Endothelial cell of umbilical vein (primary cell): ENCODE data around the gene DCDC2B. TPM values are rescaled to one million over a fixed set of nuclear protein-coding genes. Genes with fewer than 3 reads are reported as not detected.

Experiments used
- BruUV-seq: library from RNA; stranded (reverse); fragments of 400-500 nt; replicated peaks from 2 replicates; lab custom pipeline; 2021; lab: Mats Ljungman, UMichigan
- CTCF ChIA-PET: fragments of 300-600, 350-600 bp; sonication (Branson Sonifier 250); formaldehyde crosslinking; loops from one replicate; lab custom pipeline; 2021; ENCODE audit warnings: antibody characterized with exemption, inconsistent platforms; lab: Charles Lee
- POLR2A ChIA-PET: fragments of 300-600, 350-600 bp; sonication (Branson Sonifier 250); formaldehyde crosslinking; loops from one replicate; lab custom pipeline; 2021; ENCODE audit warnings: antibody characterized with exemption, inconsistent platforms; lab: Charles Lee
- DNase-seq: peaks from one replicate; pipeline ENCODE4 v3.0.0-alpha.2; 2011; ENCODE audit warnings: low read depth, low spot score
- FAIRE-seq: peaks from 2 replicates; lab custom pipeline; 2011; peaks lifted over from hg19 to GRCh38; lab: Jason Lieb, UNC
- H2AFZ ChIP-seq: 2 replicates; pipeline ENCODE4 v1.6.0; 2012; ENCODE audit warnings: low read depth, low read length, control low read depth, inconsistent platforms
- H3K27ac ChIP-seq: 2 replicates; pipeline ENCODE4 v1.5.1; 2011; ENCODE audit warnings: low read depth, mild to moderate bottlenecking, control low read depth, low read length, moderate library complexity; ENCODE audit not compliant: insufficient read depth
- H3K27me3 ChIP-seq, 2 experiments: 2 replicates each; pipeline versions ENCODE4 v1.6.0 to v1.6.1; 2011; ENCODE audit warnings: low read length in 2 of 2, mixed read lengths in 1 of 2; ENCODE audit not compliant: control insufficient read depth in 2 of 2, insufficient read depth in 2 of 2
- H3K36me3 ChIP-seq, 2 experiments: 2 replicates in 1 of 2; 3 replicates in 1 of 2; pipeline ENCODE4 v1.5.1; 2011; ENCODE audit warnings: low read length in 2 of 2, mild to moderate bottlenecking in 1 of 2, moderate library complexity in 1 of 2; ENCODE audit not compliant: control insufficient read depth in 2 of 2, insufficient read depth in 2 of 2; ENCODE audit errors: extremely low read depth in 1 of 2
- H3K4me1 ChIP-seq: 3 replicates; pipeline ENCODE4 v1.5.1; 2011; ENCODE audit warnings: mild to moderate bottlenecking, low read length; ENCODE audit not compliant: control insufficient read depth, insufficient read depth; ENCODE audit errors: extremely low read depth
- H3K4me2 ChIP-seq: 2 replicates; pipeline ENCODE4 v1.6.1; 2011; ENCODE audit warnings: low read length, control low read depth, mixed read lengths; ENCODE audit not compliant: insufficient read depth
- H3K4me3 ChIP-seq, 3 experiments: fragments of 200-600 bp in 1 of 3; sonication (generic), shearing (Covaris generic) in 1 of 3; replicated peaks in 1 of 3; 2 replicates each; pipeline ENCODE4 v1.5.1; 2011 to 2016; ENCODE audit warnings: control low read depth in 3 of 3, low read length in 3 of 3, mild to moderate bottlenecking in 2 of 3, inconsistent platforms in 1 of 3, low read depth in 1 of 3, moderate library complexity in 1 of 3; ENCODE audit not compliant: insufficient read depth in 1 of 3
- H3K79me2 ChIP-seq: 2 replicates; pipeline ENCODE4 v1.6.0; 2012; ENCODE audit warnings: low read length, inconsistent platforms; ENCODE audit not compliant: control insufficient read depth, insufficient read depth
- H3K9ac ChIP-seq: replicated peaks from 2 replicates; pipeline ENCODE3; 2011; ENCODE audit warnings: low read length, control low read depth; ENCODE audit not compliant: insufficient read depth; ENCODE audit errors: extremely low read depth
- H3K9me1 ChIP-seq: replicated peaks from 3 replicates; pipeline ENCODE4 v1.6.0; 2011; ENCODE audit warnings: mild to moderate bottlenecking, low read length; ENCODE audit not compliant: control insufficient read depth, insufficient read depth; ENCODE audit errors: extremely low read depth
- H3K9me3 ChIP-seq: replicated peaks from 2 replicates; pipeline ENCODE4 v1.5.1; 2012; ENCODE audit warnings: low read length, inconsistent platforms; ENCODE audit not compliant: control insufficient read depth, insufficient read depth
- H4K20me1 ChIP-seq: replicated peaks from 2 replicates; pipeline ENCODE3; 2011; ENCODE audit warnings: mild to moderate bottlenecking, low read length; ENCODE audit not compliant: control insufficient read depth, insufficient read depth; ENCODE audit errors: extremely low read depth
- CTCF ChIP-seq, 2 donors: IDR thresholded peaks; 1 replicate in 1 of 2; 2 replicates in 1 of 2; pipeline ENCODE4 v1.5.1; 2011; ENCODE audit warnings: low read length in 2 of 2, mild to moderate bottlenecking in 2 of 2, moderate library complexity in 2 of 2, control low read depth in 1 of 2, inconsistent platforms in 1 of 2, low read depth in 1 of 2; ENCODE audit not compliant: insufficient read depth in 1 of 2; ENCODE audit errors: extremely low read depth in 1 of 2
- EZH2 ChIP-seq: IDR thresholded peaks from 2 replicates; pipeline ENCODE4 v1.6.1; 2012; ENCODE audit warnings: borderline replicate concordance, low read depth, mild to moderate bottlenecking, moderate library complexity, low read length, inconsistent platforms; ENCODE audit not compliant: severe bottlenecking
- FOS ChIP-seq: IDR thresholded peaks from 2 replicates; pipeline ENCODE4 v1.6.1; 2011; ENCODE audit warnings: mild to moderate bottlenecking, low read length, moderate library complexity, borderline replicate concordance; ENCODE audit not compliant: insufficient read depth
- JUN ChIP-seq: IDR thresholded peaks from 2 replicates; pipeline ENCODE4 v1.6.1; 2011; ENCODE audit warnings: borderline replicate concordance, low read depth; ENCODE audit not compliant: insufficient read length, insufficient read depth
- MAX ChIP-seq: IDR thresholded peaks from 2 replicates; pipeline ENCODE4 v1.6.1; 2011; ENCODE audit not compliant: insufficient read depth, insufficient read length
- MYC ChIP-seq: IDR thresholded peaks from one replicate; pipeline ENCODE4 v1.6.1; 2011; ENCODE audit warnings: mild to moderate bottlenecking, low read depth, low read length
- dilution Hi-C: fragments of 300-500 bp; cut with MboI; formaldehyde crosslinking; loops from one replicate; pipeline ENCODE4 v1.15.0; 2019; ENCODE audit warnings: low sequenced_read_pairs; ENCODE audit not compliant: extremely low pct_ligation_motif_present
- intact Hi-C: fragments of 100-400 bp; cut with micrococcal nuclease; formaldehyde crosslinking; loops from one replicate; pipeline ENCODE4 v1.10.0; 2022
- polyA plus RNA-seq, 4 experiments: library from polyadenylated mRNA; depleted of rRNA in 3 of 4; stranded (reverse) in 3 of 4; unstranded in 1 of 4; fragments of >200 nt; gene quantifications; 2 replicates each; pipeline versions ENCODE4 v1.2.1 to v1.2.3, GENCODE V29; 2011 to 2012; ENCODE audit warnings: missing spikeins in 1 of 4
- total RNA-seq: library from RNA; stranded (reverse); gene quantifications from 2 replicates; pipeline ENCODE4 v1.2.3, GENCODE V29; 2021

DCDC2B gene
- total and polyA plus RNA-seq, 2 donors (not counting 3 experiments of a cell fraction or from before 2014, with no cell fraction given) = not detected

- Histone ChIP-seq H4K20me1 (no peaks in the 10 kb centered on the region), H3K9ac (no peak overlapping the region), H3K4me1 (peaks cover 3% of the 10 kb centered on the region), H3K79me2 (no peaks in the 10 kb centered on the region), H3K9me3 (no peaks in the 10 kb centered on the region), H3K36me3 (peaks cover 0 to 19% of the 10 kb centered on the region in 2 experiments), H2AFZ (no peak overlapping the region), H3K27ac (no peak overlapping the region), H3K9me1 (no peaks in the 10 kb centered on the region), H3K4me3 (no peak overlapping the region), H3K27me3 (no peaks in the 10 kb centered on the region), H3K4me2 (no peak overlapping the region)
- TF ChIP-seq EZH2 (no peak), FOS (no peak), MAX (no peak), CTCF (IDR thresholded peaks at IDR 0.05; ENCODE audit: extremely low read depth in 1 of 2, insufficient read depth in 1 of 2, low read depth in 1 of 2, low read length in 2 of 2) (peak; percentile 84 to 89), MYC (no peak), JUN (no peak)
- CTCF ChIA-PET = interaction anchor here (0.8 to 3.5 kb wide), 48 partner anchors 8 to 432 kb away, joined by 3 to 78 read pairs (median 6); partner anchors contain the start of genes BSDC1, CCDC28B, FAM167B and FAM229A
- BruUV-seq = no TSS peak
- DNase-seq (peak; percentile 60), FAIRE-seq (peak; percentile 87)
- intact Hi-C loops = loop anchor here (1.0 to 5.0 kb wide), 3 partner anchors 100 to 198 kb away; partner anchors contain the start of genes FAM229A and TSSK3
- dilution Hi-C loops = no loop called here
- POLR2A ChIA-PET = interaction anchor here (0.8 to 2.1 kb wide), 4 partner anchors 10 to 120 kb away, joined by 3 to 17 read pairs (median 4); partner anchors contain the start of gene MARCKSL1
These were observed 7.0 kb downstream of the DCDC2B start for GRCh38 chr1:32215629-32216480.
